Endothelial cell of umbilical vein (primary cell): ENCODE results near the gene GABBR2. TPM values are rescaled to one million over a fixed set of nuclear protein-coding genes. Genes with fewer than 3 reads are reported as not detected.

Experiments
- BruUV-seq: library from RNA; stranded (reverse); fragments of 400-500 nt; replicated peaks from 2 replicates; lab custom pipeline; 2021; lab: Mats Ljungman, UMichigan
- CTCF ChIA-PET: fragments of 300-600, 350-600 bp; sonication (Branson Sonifier 250); formaldehyde crosslinking; loops from one replicate; lab custom pipeline; 2021; ENCODE audit warnings: antibody characterized with exemption, inconsistent platforms; lab: Charles Lee
- POLR2A ChIA-PET: fragments of 300-600, 350-600 bp; sonication (Branson Sonifier 250); formaldehyde crosslinking; loops from one replicate; lab custom pipeline; 2021; ENCODE audit warnings: antibody characterized with exemption, inconsistent platforms; lab: Charles Lee
- DNase-seq: peaks from one replicate; pipeline ENCODE4 v3.0.0-alpha.2; 2011; ENCODE audit warnings: low read depth, low spot score
- FAIRE-seq: peaks from 2 replicates; lab custom pipeline; 2011; peaks lifted over from hg19 to GRCh38; lab: Jason Lieb, UNC
- H2AFZ ChIP-seq: 2 replicates; pipeline ENCODE4 v1.6.0; 2012; ENCODE audit warnings: low read depth, low read length, control low read depth, inconsistent platforms
- H3K27ac ChIP-seq: 2 replicates; pipeline ENCODE4 v1.5.1; 2011; ENCODE audit warnings: low read depth, mild to moderate bottlenecking, control low read depth, low read length, moderate library complexity; ENCODE audit not compliant: insufficient read depth
- H3K27me3 ChIP-seq, 2 experiments: 2 replicates each; pipeline versions ENCODE4 v1.6.0 to v1.6.1; 2011; ENCODE audit warnings: low read length in 2 of 2, mixed read lengths in 1 of 2; ENCODE audit not compliant: control insufficient read depth in 2 of 2, insufficient read depth in 2 of 2
- H3K36me3 ChIP-seq, 2 experiments: 2 replicates in 1 of 2; 3 replicates in 1 of 2; pipeline ENCODE4 v1.5.1; 2011; ENCODE audit warnings: low read length in 2 of 2, mild to moderate bottlenecking in 1 of 2, moderate library complexity in 1 of 2; ENCODE audit not compliant: control insufficient read depth in 2 of 2, insufficient read depth in 2 of 2; ENCODE audit errors: extremely low read depth in 1 of 2
- H3K4me1 ChIP-seq: 3 replicates; pipeline ENCODE4 v1.5.1; 2011; ENCODE audit warnings: mild to moderate bottlenecking, low read length; ENCODE audit not compliant: control insufficient read depth, insufficient read depth; ENCODE audit errors: extremely low read depth
- H3K4me2 ChIP-seq: 2 replicates; pipeline ENCODE4 v1.6.1; 2011; ENCODE audit warnings: low read length, control low read depth, mixed read lengths; ENCODE audit not compliant: insufficient read depth
- H3K4me3 ChIP-seq, 3 experiments: fragments of 200-600 bp in 1 of 3; sonication (generic), shearing (Covaris generic) in 1 of 3; replicated peaks in 1 of 3; 2 replicates each; pipeline ENCODE4 v1.5.1; 2011 to 2016; ENCODE audit warnings: control low read depth in 3 of 3, low read length in 3 of 3, mild to moderate bottlenecking in 2 of 3, inconsistent platforms in 1 of 3, low read depth in 1 of 3, moderate library complexity in 1 of 3; ENCODE audit not compliant: insufficient read depth in 1 of 3
- H3K79me2 ChIP-seq: 2 replicates; pipeline ENCODE4 v1.6.0; 2012; ENCODE audit warnings: low read length, inconsistent platforms; ENCODE audit not compliant: control insufficient read depth, insufficient read depth
- H3K9ac ChIP-seq: replicated peaks from 2 replicates; pipeline ENCODE3; 2011; ENCODE audit warnings: low read length, control low read depth; ENCODE audit not compliant: insufficient read depth; ENCODE audit errors: extremely low read depth
- H3K9me1 ChIP-seq: replicated peaks from 3 replicates; pipeline ENCODE4 v1.6.0; 2011; ENCODE audit warnings: mild to moderate bottlenecking, low read length; ENCODE audit not compliant: control insufficient read depth, insufficient read depth; ENCODE audit errors: extremely low read depth
- H3K9me3 ChIP-seq: replicated peaks from 2 replicates; pipeline ENCODE4 v1.5.1; 2012; ENCODE audit warnings: low read length, inconsistent platforms; ENCODE audit not compliant: control insufficient read depth, insufficient read depth
- H4K20me1 ChIP-seq: replicated peaks from 2 replicates; pipeline ENCODE3; 2011; ENCODE audit warnings: mild to moderate bottlenecking, low read length; ENCODE audit not compliant: control insufficient read depth, insufficient read depth; ENCODE audit errors: extremely low read depth
- CTCF ChIP-seq, 2 donors: IDR thresholded peaks; 1 replicate in 1 of 2; 2 replicates in 1 of 2; pipeline ENCODE4 v1.5.1; 2011; ENCODE audit warnings: low read length in 2 of 2, mild to moderate bottlenecking in 2 of 2, moderate library complexity in 2 of 2, control low read depth in 1 of 2, inconsistent platforms in 1 of 2, low read depth in 1 of 2; ENCODE audit not compliant: insufficient read depth in 1 of 2; ENCODE audit errors: extremely low read depth in 1 of 2
- EZH2 ChIP-seq: IDR thresholded peaks from 2 replicates; pipeline ENCODE4 v1.6.1; 2012; ENCODE audit warnings: borderline replicate concordance, low read depth, mild to moderate bottlenecking, moderate library complexity, low read length, inconsistent platforms; ENCODE audit not compliant: severe bottlenecking
- FOS ChIP-seq: IDR thresholded peaks from 2 replicates; pipeline ENCODE4 v1.6.1; 2011; ENCODE audit warnings: mild to moderate bottlenecking, low read length, moderate library complexity, borderline replicate concordance; ENCODE audit not compliant: insufficient read depth
- GATA2 ChIP-seq: IDR thresholded peaks from 2 replicates; pipeline ENCODE4 v1.7.0; 2011; ENCODE audit warnings: low read depth, mild to moderate bottlenecking, moderate library complexity, mixed read lengths, low read length; ENCODE audit not compliant: insufficient read length, insufficient read depth
- JUN ChIP-seq: IDR thresholded peaks from 2 replicates; pipeline ENCODE4 v1.6.1; 2011; ENCODE audit warnings: borderline replicate concordance, low read depth; ENCODE audit not compliant: insufficient read length, insufficient read depth
- MYC ChIP-seq: IDR thresholded peaks from one replicate; pipeline ENCODE4 v1.6.1; 2011; ENCODE audit warnings: mild to moderate bottlenecking, low read depth, low read length
- POLR2A ChIP-seq: IDR thresholded peaks from 2 replicates; pipeline ENCODE4 v1.6.1; 2012; ENCODE audit warnings: low read depth, mild to moderate bottlenecking, control low read depth, low read length
- POLR2AphosphoS5 ChIP-seq: IDR thresholded peaks from 2 replicates; pipeline ENCODE4 v1.6.1; 2012; ENCODE audit warnings: low read depth, mild to moderate bottlenecking, control low read depth, low read length, moderate library complexity; ENCODE audit not compliant: insufficient read depth
- dilution Hi-C: fragments of 300-500 bp; cut with MboI; formaldehyde crosslinking; loops from one replicate; pipeline ENCODE4 v1.15.0; 2019; ENCODE audit warnings: low sequenced_read_pairs; ENCODE audit not compliant: extremely low pct_ligation_motif_present
- intact Hi-C: fragments of 100-400 bp; cut with micrococcal nuclease; formaldehyde crosslinking; loops from one replicate; pipeline ENCODE4 v1.10.0; 2022
- polyA plus RNA-seq, 4 experiments: library from polyadenylated mRNA; depleted of rRNA in 3 of 4; stranded (reverse) in 3 of 4; unstranded in 1 of 4; fragments of >200 nt; gene quantifications; 2 replicates each; pipeline versions ENCODE4 v1.2.1 to v1.2.3, GENCODE V29; 2011 to 2012; ENCODE audit warnings: missing spikeins in 1 of 4
- total RNA-seq: library from RNA; stranded (reverse); gene quantifications from 2 replicates; pipeline ENCODE4 v1.2.3, GENCODE V29; 2021
- TF ChIP-seq, protein P1 (sequence below): IDR thresholded peaks from 2 replicates; pipeline ENCODE4 v1.6.1; 2011; ENCODE audit not compliant: insufficient read depth, insufficient read length

The GABBR2 gene
- total and polyA plus RNA-seq, 2 donors (not counting 3 experiments of a cell fraction or from before 2014, with no cell fraction given) = 1.1 to 9.2 TPM

DNA sequence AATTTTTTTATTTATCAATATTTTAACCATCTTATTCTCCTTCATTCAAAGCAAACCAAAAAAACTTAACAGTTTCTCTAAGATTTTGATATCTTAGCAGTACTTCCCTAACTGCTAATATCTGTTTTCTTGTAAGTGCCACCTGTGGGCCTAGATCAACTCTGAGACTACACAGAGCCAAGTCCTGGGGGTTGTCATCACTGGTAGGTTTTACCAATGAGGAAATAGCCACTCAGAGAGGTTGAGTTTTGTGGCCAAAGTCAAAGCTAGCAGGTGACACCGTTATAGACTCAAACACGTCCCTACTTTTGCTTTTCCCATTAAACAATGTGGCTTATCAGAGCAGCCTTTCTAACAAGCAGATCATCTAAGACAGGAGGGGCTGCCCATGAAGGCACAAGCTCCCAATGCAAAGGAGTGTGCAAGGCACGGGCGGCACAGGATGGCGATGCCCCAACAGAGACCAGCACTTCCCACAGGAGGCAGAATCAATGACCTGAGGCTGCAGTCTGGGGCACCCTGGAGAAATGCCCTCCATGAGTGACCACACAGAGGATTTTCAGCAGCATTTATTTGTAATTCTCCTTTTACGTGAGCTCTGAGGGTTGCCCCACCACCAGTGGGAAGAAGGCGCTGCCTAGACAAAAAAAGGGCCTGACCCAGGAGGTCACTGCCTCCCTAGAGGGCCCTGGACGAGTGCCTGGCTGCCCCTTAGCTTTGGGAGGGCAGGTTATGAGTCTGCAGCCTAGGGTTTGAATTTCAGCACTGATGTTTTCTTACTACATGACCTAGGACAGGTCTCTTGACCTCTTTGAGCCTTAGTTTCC is 460.7 kb downstream of the GABBR2 start:
- POLR2A ChIA-PET = no interaction called here
- Histone ChIP-seq H3K4me2 (peak overlapping the region; percentile 38), H3K36me3 (no peaks in the 10 kb centered on the region), H2AFZ (peak overlapping the region; percentile 99), H3K9me1 (no peaks in the 10 kb centered on the region), H3K9me3 (no peaks in the 10 kb centered on the region), H3K79me2 (peaks cover 6% of the 10 kb centered on the region), H3K4me3 (no peak overlapping the region), H3K27me3 (no peaks in the 10 kb centered on the region), H3K27ac (peak overlapping the region; percentile 60), H3K9ac (peak overlapping the region; percentile 37), H4K20me1 (no peaks in the 10 kb centered on the region), H3K4me1 (peaks cover 21% of the 10 kb centered on the region)
- FAIRE-seq = peak; percentile 60
- TF ChIP-seq CTCF (IDR thresholded peaks at IDR 0.05; ENCODE audit: extremely low read depth in 1 of 2, insufficient read depth in 1 of 2, low read depth in 1 of 2, low read length in 2 of 2) = no peak
- no peak for TF ChIP-seq GATA2
- intact Hi-C loops = no loop called here
- no TSS peak for BruUV-seq
- dilution Hi-C loops = no loop called here
- DNase-seq = no peak
- CTCF ChIA-PET = interaction anchor here (1.4 kb wide), 1 partner anchor 528 kb away, joined by 4 read pairs; no protein-coding TSS in a partner anchor

DNA sequence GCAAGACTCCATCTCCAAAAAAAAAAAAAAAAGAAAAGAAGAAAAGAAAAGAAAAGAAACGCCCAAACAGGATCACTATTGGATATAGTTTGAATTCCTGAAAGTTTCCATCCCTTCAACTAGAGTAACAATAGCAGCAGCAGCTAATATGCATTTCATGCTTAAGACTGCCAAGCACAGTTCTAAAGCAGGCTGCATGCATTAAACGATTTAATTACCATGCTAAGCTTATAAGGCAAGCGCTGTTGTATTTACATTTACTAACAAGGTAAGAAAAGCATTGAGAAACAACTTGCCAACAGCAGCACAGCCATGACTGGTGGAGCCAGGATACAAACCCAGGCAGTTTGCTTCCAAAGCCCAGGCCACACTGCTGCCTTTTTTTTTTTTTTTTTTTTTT is 466.3 kb downstream of the GABBR2 start:
- no peaks in the 10 kb centered on the region for H3K4me1 ChIP-seq
- no TSS peak for BruUV-seq
- H3K9me1 ChIP-seq = no peaks in the 10 kb centered on the region
- intact Hi-C loops = no loop called here
- H3K79me2 ChIP-seq = no peaks in the 10 kb centered on the region
- no peaks in the 10 kb centered on the region for H3K36me3 ChIP-seq
- H3K9ac ChIP-seq = no peak overlapping the region
- no peak overlapping the region for H3K27ac ChIP-seq
- no peak for TF ChIP-seq EZH2
- TF ChIP-seq POLR2AphosphoS5 = no peak
- TF ChIP-seq, protein P1, sequence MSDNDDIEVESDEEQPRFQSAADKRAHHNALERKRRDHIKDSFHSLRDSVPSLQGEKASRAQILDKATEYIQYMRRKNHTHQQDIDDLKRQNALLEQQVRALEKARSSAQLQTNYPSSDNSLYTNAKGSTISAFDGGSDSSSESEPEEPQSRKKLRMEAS = no peak
- no peak for TF ChIP-seq MYC
- TF ChIP-seq CTCF (IDR thresholded peaks at IDR 0.05; ENCODE audit: extremely low read depth in 1 of 2, insufficient read depth in 1 of 2, low read depth in 1 of 2, low read length in 2 of 2) = no peak
- TF ChIP-seq JUN = no peak
- no peak for TF ChIP-seq GATA2
- no peak for TF ChIP-seq POLR2A
- TF ChIP-seq FOS = no peak
- dilution Hi-C loops = no loop called here
- no peak overlapping the region for H3K4me2 ChIP-seq
- H2AFZ ChIP-seq = no peak overlapping the region
- FAIRE-seq = no peak
- ChIA-PET POLR2A (no interaction called here), CTCF (interaction anchor here (1.0 to 2.0 kb wide), 4 partner anchors 14 to 37 kb away, joined by 3 to 10 read pairs (median 5); no protein-coding TSS in a partner anchor)
- H4K20me1 ChIP-seq = no peaks in the 10 kb centered on the region
- no peaks in the 10 kb centered on the region for H3K9me3 ChIP-seq
- H3K27me3 ChIP-seq = no peaks in the 10 kb centered on the region
- no peak overlapping the region for H3K4me3 ChIP-seq
- DNase-seq = no peak
